Transverse colon (tissue), 4 donors: ENCODE measurements around the gene ORMDL2.

ENCODE experiments used
- EP300 ChIP-seq: sonication (generic); formaldehyde crosslinking; IDR thresholded peaks from one replicate; pipeline ENCODE4 v1.6.1; 2017; ENCODE audit warnings: antibody characterized with exemption, low read depth
- POLR2A ChIP-seq: fragments of 450-650 bp; IDR thresholded peaks from one replicate; pipeline ENCODE4 v1.6.1; 2016; ENCODE audit warnings: antibody characterized with exemption, mild to moderate bottlenecking, moderate library complexity
- POLR2AphosphoS5 ChIP-seq, 3 donors: sonication (generic); formaldehyde crosslinking; IDR thresholded peaks; one replicate each; pipeline ENCODE4 v1.6.1; 2016; ENCODE audit warnings: antibody characterized with exemption in 3 of 3
- TF ChIP-seq, protein P1 (sequence below), 5 experiments: fragments of 200-600 bp in 3 of 5; fragments of 450-650 bp in 2 of 5; sonication (generic) in 3 of 5; IDR thresholded peaks; 1 replicate in 2 of 5; 2 replicates in 3 of 5; pipeline ENCODE4 v1.5.1; 2016 to 2017; ENCODE audit warnings: antibody characterized with exemption in 5 of 5, inconsistent platforms in 3 of 5, mild to moderate bottlenecking in 2 of 5, moderate library complexity in 1 of 5

GRCh38 chr12:55831447-55831815 lies 13.6 kb downstream of the ORMDL2 start:
- no peak for TF ChIP-seq POLR2A
- TF ChIP-seq EP300, result no peak
- no peak for TF ChIP-seq POLR2AphosphoS5 (IDR thresholded peaks at IDR 0.05)
- TF ChIP-seq, protein P1, sequence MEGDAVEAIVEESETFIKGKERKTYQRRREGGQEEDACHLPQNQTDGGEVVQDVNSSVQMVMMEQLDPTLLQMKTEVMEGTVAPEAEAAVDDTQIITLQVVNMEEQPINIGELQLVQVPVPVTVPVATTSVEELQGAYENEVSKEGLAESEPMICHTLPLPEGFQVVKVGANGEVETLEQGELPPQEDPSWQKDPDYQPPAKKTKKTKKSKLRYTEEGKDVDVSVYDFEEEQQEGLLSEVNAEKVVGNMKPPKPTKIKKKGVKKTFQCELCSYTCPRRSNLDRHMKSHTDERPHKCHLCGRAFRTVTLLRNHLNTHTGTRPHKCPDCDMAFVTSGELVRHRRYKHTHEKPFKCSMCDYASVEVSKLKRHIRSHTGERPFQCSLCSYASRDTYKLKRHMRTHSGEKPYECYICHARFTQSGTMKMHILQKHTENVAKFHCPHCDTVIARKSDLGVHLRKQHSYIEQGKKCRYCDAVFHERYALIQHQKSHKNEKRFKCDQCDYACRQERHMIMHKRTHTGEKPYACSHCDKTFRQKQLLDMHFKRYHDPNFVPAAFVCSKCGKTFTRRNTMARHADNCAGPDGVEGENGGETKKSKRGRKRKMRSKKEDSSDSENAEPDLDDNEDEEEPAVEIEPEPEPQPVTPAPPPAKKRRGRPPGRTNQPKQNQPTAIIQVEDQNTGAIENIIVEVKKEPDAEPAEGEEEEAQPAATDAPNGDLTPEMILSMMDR (IDR thresholded peaks at IDR 0.05), result no peak
